ENCODE data around the gene SETBP1.

DNA sequence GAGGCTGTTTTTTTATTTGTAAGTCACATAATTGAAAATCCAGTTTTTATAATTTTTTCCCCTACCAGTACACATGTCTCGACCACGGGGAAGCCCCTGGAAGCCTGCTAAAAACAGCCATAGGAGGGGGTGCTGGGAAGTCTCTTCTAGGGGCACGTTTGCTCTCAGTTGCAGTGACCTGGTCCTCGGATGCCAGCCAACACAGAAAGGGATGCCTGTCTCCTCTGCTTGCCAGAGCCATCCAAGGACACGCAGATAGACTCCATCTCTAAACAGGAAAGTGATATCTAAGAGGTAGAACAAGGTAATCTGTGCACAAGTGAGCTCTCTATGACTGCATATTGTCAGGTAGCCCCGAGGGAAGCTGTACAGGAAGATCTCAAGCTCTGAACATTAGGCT, 255.8 kb downstream of the SETBP1 start:
- TF ChIP-seq, protein P1, sequence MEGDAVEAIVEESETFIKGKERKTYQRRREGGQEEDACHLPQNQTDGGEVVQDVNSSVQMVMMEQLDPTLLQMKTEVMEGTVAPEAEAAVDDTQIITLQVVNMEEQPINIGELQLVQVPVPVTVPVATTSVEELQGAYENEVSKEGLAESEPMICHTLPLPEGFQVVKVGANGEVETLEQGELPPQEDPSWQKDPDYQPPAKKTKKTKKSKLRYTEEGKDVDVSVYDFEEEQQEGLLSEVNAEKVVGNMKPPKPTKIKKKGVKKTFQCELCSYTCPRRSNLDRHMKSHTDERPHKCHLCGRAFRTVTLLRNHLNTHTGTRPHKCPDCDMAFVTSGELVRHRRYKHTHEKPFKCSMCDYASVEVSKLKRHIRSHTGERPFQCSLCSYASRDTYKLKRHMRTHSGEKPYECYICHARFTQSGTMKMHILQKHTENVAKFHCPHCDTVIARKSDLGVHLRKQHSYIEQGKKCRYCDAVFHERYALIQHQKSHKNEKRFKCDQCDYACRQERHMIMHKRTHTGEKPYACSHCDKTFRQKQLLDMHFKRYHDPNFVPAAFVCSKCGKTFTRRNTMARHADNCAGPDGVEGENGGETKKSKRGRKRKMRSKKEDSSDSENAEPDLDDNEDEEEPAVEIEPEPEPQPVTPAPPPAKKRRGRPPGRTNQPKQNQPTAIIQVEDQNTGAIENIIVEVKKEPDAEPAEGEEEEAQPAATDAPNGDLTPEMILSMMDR (IDR thresholded peaks at IDR 0.05) = no peak
- no peak for TF ChIP-seq POLR2A (IDR thresholded peaks at IDR 0.05)
